GM19452 (cell line): ENCODE measurements around the gene COX17.
A peak's percentile ranks its signal among the peaks of the same experiment; 100 is the strongest.

Experiments
- ATAC-seq: cut with Tn5 transposase; IDR thresholded peaks from one replicate; pipeline ENCODE4 v1.9.1; 2021; ENCODE audit not compliant: unreplicated experiment

The COX17 gene

GRCh38 chr3:119647171-119647570, 30.0 kb downstream of the COX17 start:
- no peak for ATAC-seq

GRCh38 chr3:119645813-119646212, 31.4 kb downstream of the COX17 start:
- ATAC-seq = no peak

GRCh38 chr3:119644481-119644880, 32.7 kb downstream of the COX17 start:
- no peak for ATAC-seq

- ATAC-seq = no peak
Observed at GRCh38 chr3:119643528-119643927, 33.7 kb downstream of the COX17 start.

GRCh38 chr3:119642746-119643473, 34.3 kb downstream of the COX17 start:
- no peak for ATAC-seq

GRCh38 chr3:119641416-119641815, 35.8 kb downstream of the COX17 start:
- no peak for ATAC-seq

- no peak for ATAC-seq
Observed at GRCh38 chr3:119639494-119640350, 37.5 kb downstream of the COX17 start.

- ATAC-seq = peak; percentile 37
Observed at GRCh38 chr3:119637679-119638477, 39.3 kb downstream of the COX17 start.

GRCh38 chr3:119636891-119637611, 40.2 kb downstream of the COX17 start:
- no peak for ATAC-seq

- ATAC-seq = no peak
Observed at GRCh38 chr3:119636249-119636648, 41.0 kb downstream of the COX17 start.

- ATAC-seq = no peak
Observed at GRCh38 chr3:119635719-119636118, 41.5 kb downstream of the COX17 start.

GRCh38 chr3:119632829-119633228, 44.4 kb downstream of the COX17 start:
- no peak for ATAC-seq

GRCh38 chr3:119632216-119632615, 45.0 kb downstream of the COX17 start:
- ATAC-seq = no peak

- ATAC-seq = no peak
Observed at GRCh38 chr3:119631516-119631915, 45.7 kb downstream of the COX17 start.

GRCh38 chr3:119630880-119631329, 46.3 kb downstream of the COX17 start:
- ATAC-seq = no peak

GRCh38 chr3:119630128-119630879, 46.9 kb downstream of the COX17 start:
- ATAC-seq = no peak

- ATAC-seq = peak; percentile 41
Observed at GRCh38 chr3:119628816-119629445, 48.3 kb downstream of the COX17 start.

GRCh38 chr3:119628390-119628789, 48.8 kb downstream of the COX17 start:
- ATAC-seq = peak; percentile 59

- no peak for ATAC-seq
Observed at GRCh38 chr3:119627461-119627860, 49.7 kb downstream of the COX17 start.
